HK-2 (cell line): ENCODE results near the gene KRT4.
"Not testable (repeated sequence)": the region's sequence is repeated elsewhere in the genome, so short reads cannot be mapped to it uniquely, and the experiment has no call there.

Experiments
- DNase-seq: peaks from one replicate; pipeline ENCODE4 v3.0.0-alpha.2; 2018; ENCODE audit not compliant: unreplicated experiment

The KRT4 gene

DNA sequence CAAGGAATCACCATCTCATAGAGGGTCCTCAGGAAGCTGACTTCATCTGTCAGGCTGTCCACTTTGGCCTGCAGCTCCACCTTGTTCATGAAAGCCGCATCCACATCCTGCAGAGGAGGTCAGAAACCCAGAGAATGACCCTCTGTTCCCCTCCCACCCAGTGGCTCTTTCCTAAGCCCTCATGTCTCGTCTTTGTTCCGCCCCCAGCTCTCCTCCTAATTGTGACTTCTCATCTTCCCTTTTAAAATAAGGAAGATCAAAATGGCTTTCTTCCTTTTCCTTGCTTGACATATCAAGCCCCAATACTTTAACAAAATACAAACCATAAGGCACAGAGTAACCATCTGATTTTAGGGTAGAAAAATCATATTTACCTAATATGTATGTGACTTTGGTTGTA is 41.1 kb downstream of the KRT4 start:
- no peak for DNase-seq

GRCh38 chr12:52772188-52772587 is 41.7 kb downstream of the KRT4 start:
- no peak for DNase-seq

- DNase-seq, result no peak
Measured at GRCh38 chr12:52771505-52771904, 42.4 kb downstream of the KRT4 start.

GRCh38 chr12:52771088-52771487 is 42.8 kb downstream of the KRT4 start:
- DNase-seq, result no peak

DNA sequence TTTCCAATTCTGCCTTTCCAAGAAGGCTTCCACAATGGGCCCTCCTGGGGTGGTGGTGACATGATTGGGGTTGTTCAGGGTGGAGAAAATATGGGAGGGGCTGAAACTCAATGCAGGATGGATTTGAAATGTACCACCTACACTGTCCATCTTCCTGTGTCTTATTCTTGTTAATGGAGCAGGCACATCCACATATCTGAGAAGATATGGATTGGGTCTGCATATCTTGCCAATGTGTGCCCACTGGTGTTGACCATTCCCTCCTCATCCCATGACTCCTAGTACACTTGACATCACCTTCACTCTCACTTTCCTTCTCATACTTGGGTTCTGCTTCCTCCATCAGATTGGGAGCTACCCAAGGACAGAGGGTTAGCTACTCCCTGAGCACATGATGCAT is 44.0 kb downstream of the KRT4 start:
- no peak for DNase-seq

GRCh38 chr12:52769354-52769753 is 44.6 kb downstream of the KRT4 start:
- DNase-seq, result no peak

DNA sequence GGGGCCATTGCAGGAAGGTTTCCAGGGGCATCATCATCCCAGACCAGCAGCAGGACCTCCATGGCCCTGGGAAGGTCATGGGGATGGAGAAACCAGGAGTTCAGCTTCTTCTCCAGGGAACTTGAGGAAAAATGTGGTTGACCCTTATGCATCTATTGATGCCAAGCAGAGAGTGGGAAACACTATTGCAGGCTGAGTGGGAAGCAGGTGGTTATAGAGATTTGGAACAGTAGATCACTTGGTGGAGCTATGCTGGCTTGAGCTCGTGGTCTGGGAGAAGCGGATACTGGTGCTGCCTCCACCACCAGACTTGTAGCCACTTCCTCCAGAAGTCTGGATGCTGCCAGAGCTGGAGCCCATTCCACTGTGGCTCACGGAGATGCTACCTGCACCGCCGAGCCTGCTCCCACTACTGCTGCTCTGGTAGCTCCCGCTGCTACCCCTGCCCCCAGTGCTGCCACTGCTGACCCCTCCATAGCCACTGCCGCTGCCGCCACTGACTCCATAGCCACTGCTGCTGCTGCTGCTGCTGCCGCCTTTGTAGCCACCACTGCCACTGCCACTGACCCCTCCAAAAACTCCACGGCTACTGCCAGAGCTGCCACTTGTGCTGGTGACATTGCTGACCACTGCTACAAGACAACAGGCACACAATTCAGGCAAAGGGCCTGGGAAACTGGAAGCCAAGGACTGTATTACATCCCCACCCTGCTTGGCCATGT is 45.3 kb downstream of the KRT4 start:
- DNase-seq, result no peak

DNA sequence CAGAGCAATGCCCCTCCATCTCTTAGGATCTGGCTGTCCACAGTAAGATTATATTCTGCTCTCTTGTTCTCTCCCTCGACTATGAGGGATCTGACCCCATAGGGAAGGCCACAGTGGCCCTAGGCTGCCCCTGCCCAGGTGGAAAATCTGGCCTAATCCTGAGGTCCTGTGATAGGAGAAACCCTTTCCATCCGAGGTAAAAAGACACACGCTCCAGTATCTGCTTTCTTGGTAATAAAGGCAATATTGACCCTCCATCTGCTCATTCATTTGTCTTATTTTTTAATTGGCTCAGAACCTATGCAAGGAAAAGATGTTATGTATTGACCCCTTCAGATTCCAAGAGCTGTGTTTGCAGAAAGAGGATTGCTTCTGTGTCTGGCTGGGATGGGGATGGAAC is 46.5 kb downstream of the KRT4 start:
- no peak for DNase-seq

- no peak for DNase-seq
Measured at GRCh38 chr12:52767020-52767379, 46.9 kb downstream of the KRT4 start.

DNA sequence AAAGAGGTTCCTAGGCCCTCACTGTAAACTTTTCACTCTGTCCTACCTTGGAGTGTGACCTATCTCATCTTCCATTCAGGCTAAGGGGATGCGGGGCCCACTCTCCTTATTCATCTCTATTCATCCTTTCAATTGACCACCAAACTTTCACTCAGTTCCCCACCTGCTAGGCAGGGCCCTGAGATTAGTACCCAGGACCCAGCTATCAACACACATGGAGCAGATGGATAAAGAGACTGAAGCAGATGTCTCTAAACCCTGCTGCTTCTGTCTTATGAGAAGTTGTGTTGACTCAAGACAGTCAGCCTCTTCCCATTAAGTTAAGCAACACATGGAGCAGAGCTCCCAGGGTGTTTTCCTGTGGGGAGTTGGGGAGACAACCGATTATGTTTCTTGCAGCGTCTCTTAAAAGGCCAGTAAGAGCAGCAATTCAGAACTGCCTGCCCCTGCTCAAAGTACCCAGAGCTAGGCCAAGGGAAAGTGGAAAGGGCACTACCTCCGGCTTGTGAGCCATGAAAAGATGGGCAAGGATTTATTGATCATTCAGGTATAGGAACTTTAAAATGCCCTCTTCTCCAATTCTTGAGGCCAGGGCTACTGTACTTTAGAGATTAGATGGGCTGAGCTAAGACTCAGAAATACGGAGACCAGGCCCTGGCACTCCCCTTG is 47.4 kb downstream of the KRT4 start:
- DNase-seq, result no peak

- DNase-seq, result no peak
Measured at GRCh38 chr12:52765702-52766101, 48.2 kb downstream of the KRT4 start.

DNA sequence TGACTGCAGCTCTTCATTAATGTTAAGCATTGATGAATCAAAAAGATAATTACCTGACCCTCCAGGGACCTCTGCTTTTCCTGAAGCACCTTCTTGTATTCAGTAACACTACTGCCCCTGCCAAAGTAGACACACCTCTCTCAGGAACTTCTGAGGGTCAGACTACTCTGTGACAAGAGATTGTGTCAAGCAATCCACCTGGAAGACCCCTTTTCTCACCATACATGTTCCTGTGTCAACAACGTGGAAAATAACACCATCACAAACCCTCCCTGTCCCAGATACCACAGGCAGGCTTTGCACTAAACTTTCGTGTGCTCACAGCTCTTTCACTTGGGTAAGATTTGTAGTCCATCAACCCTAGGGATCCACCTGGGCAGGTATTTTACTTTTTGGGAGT is 49.9 kb downstream of the KRT4 start:
- no peak for DNase-seq

DNA sequence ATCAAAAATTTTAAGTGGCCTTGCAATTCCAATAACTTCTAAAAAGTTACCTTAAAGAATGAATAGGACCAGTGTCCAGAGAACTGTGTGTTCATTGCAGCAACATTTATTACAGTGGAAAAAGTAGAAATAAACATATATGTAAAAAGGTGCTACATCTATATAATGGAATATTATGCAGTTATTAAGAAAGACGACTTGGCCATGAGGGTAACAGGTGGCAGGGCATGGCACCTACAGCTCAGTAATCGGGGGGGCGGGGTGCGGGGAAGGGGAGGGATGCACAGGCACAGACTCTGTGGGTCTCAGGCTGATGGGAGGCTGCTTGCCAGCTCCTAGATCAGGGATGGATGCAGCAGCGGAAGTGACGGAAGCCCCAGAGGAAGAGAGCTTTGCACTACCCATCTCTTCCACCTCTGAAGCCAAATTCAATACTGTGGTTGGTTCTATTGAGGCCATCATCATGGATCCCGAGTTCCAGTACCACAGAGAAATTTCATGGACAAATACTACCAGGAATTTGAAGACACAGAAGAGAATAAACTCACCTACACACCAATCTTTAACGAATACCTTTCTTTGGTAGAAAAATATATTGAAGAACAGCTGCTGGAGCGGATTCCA is 50.8 kb downstream of the KRT4 start:
- no peak for DNase-seq

- DNase-seq, result no peak
Measured at GRCh38 chr12:52761802-52762201, 52.1 kb downstream of the KRT4 start.

- not testable (repeated sequence) for DNase-seq
Measured at GRCh38 chr12:52761218-52761617, 52.7 kb downstream of the KRT4 start.

GRCh38 chr12:52760623-52761022 is 53.3 kb downstream of the KRT4 start:
- DNase-seq, result no peak

GRCh38 chr12:52759695-52760094 is 54.2 kb downstream of the KRT4 start:
- no peak for DNase-seq

- no peak for DNase-seq
Measured at GRCh38 chr12:52759218-52759617, 54.7 kb downstream of the KRT4 start.

GRCh38 chr12:52757449-52758176 is 56.3 kb downstream of the KRT4 start:
- no peak for DNase-seq
